Raji (cell line): ENCODE measurements around the gene LRRC46.

Experiments
- POLR2A ChIP-seq: IDR thresholded peaks from 2 replicates; pipeline ENCODE4 v1.6.1; 2011; ENCODE audit warnings: low read depth, low read length, control low read depth; ENCODE audit not compliant: insufficient read depth

LRRC46 gene

GRCh38 chr17:47883589-47884426 lies 52.3 kb downstream of the LRRC46 start:
- TF ChIP-seq POLR2A, result no peak

DNA sequence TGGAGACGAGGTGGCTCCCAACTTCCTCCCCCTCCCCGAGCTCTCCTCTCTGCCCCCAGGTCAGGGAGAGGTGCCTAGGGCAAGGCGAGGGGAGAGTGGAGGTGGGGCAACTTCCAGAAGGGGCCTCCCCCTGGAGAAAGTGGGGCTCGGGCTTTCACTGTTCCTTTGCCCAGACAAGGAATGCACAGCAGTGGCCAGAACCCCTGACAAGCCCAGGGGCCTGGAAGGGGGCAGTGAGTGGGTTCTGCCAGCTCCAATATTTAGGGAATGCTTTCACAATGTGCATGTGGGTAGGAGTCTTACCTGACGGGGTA lies 52.9 kb downstream of the LRRC46 start:
- TF ChIP-seq POLR2A, result no peak

DNA sequence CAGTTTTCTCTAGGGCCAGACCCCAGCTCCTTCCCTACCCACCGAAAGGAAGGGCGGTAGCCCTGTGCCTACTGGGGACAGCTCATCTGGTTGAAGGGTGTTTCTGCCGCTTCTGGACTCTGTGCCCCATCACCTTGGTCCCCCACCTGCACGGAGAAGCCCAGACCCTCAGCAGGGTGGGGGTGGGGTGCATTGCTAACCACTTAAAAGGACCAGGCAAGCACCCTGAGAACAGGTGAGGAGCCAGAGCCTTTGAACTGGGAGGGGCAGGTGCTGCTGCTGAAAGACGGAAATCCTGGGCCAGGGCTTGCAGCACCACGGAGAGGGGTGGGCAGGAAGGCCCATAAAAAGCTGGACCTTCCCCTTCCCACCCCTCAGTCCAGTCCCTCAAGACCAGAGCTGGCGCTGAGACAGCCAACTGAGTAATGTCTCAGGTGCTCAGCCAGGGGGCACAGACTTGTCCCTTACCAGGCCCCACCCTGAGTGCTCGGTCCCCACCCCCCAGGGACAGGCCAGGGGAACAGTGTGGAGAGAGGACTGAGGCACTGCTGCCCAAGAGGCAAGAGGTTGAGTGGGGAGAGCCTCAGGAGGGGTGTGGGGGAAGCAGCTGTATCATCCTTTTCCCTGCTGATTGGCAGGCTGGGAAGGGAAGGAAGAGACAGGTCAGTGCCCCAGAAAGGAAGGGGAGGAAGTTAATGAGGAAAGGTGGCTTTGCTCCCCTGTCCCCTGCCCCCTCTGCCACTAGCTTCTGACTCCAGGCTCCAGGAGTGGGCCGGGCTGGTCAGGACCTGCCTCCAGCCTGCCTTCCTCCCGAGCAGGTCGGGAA lies 53.6 kb downstream of the LRRC46 start:
- no peak for TF ChIP-seq POLR2A
